Left lobe of liver (tissue), 2 donors: ENCODE measurements around the gene PALD1. TPM values are rescaled to one million over a fixed set of nuclear protein-coding genes. Genes with fewer than 3 reads are reported as not detected.

Experiments used
- ATAC-seq: fragments of 200-7000 bp; cut with Tn5 transposase; one replicate; pipeline ENCODE4 v1.9.1; 2020; ENCODE audit warnings: mild to moderate bottlenecking, moderate library complexity
- DNase-seq: peaks from one replicate; pipeline ENCODE4 v3.0.0-alpha.2; 2020; ENCODE audit warnings: low spot score
- total RNA-seq: library from RNA; stranded (reverse); gene quantifications from one replicate; pipeline ENCODE4 v1.2.1, GENCODE V29; 2021
- donor health status: DM: no; HTN: no; CAD: no; lungs with moderate emphysema.
- donor health status: DM: no; HTN: yes; CAD: no.

The PALD1 gene
- total RNA-seq, 1 donor from 2014 or later: 1.1 TPM

DNA sequence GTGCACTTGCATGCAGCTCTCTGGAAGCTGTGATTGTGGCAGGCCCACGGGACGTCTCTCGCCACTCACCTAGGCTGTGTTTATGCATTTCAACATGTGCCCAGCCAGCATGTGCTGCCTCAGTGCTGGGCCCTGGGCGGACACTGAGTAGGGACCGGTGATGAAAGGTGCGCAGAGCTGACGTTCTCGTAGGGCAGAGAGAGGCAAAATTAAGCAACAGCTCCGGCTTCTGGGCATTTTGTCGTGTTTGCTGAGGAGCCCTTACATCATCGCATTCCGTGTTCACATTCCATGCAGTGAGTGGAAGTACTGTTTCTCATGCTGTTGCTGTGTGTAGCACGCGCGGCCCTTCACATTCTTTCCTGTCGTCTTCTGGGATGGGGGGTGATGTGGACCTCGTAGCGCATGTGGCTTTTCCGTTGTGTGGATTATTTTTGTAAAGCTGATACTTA is 73.4 kb downstream of the PALD1 start:
- no peak for DNase-seq
- ATAC-seq: no peak

- ATAC-seq (no peak), DNase-seq (no peak)
These were observed 74.0 kb downstream of the PALD1 start for GRCh38 chr10:70552586-70552985.

- DNase-seq (no peak), ATAC-seq (no peak)
These were observed 76.8 kb downstream of the PALD1 start for GRCh38 chr10:70555371-70555770.

- ATAC-seq: no peak
- no peak for DNase-seq
These were observed 78.7 kb downstream of the PALD1 start for GRCh38 chr10:70557086-70557845.

GRCh38 chr10:70557876-70558275 is 79.3 kb downstream of the PALD1 start:
- DNase-seq (no peak), ATAC-seq (no peak)

DNA sequence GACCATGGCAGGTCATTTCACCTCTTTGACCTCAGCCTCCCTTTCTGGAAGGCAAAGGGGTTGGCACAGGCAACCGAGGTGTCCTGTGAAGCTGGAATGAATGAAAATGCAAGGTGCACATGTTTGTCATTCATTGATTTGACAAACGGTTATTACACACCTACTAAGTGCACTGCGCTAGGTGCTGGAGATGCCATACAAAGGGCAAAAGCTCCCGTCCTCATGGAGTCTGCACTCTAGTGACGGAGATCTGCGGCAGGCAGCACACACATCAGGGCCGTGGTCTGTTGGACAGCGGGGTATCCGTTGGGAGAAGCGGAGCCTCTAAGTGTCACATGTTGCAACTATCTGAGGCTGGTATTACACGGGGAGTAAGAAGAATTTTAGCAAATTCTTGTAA is 79.7 kb downstream of the PALD1 start:
- no peak for DNase-seq
- ATAC-seq: no peak

DNA sequence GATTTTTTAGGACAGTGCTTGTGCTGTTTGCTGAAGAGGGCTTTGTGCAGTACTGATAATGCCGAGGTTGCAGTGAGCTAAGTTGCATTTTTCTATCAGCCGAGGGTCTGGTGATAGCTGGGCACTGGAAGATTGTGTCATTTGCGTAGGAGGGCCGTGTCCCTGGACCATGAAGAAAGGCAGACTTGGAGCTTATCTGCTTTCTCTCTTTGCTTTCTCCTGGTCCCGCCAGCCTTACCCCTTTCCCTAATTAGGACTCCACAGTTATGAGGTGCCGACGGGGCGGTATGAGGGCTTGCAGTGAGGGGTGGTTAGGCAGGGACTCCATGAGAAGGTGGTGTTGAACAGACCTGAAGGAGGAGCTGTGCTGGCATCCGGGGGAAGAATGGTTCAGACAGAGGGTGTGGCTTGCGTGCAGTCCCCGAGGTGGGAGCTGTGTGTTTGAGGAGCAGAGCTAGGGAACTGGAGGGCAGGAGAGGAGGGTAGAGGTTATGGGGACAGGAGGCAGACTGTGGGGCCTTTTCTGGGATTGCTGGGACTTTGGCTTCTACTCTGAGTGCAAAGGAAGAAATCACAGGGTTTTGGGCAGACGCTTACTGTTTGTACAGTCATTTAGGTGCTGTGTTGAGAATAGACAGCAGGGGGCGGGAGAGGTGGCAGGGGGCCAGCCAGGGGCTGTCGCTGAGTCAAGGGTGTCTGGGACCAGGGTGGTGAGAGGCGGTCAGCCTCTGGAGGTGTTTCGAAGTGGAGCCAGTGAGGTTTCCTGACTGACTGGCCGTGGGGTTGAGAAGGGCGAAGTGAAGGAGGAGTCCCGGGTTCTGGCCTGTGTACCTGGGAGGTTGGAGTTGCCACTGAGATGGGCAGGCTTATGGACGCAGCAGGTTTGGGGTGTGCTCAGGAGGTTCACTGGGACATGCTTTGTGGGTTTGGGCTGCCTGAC is 80.6 kb downstream of the PALD1 start:
- no peak for DNase-seq
- peak; percentile 61 for ATAC-seq

- ATAC-seq (no peak), DNase-seq (no peak)
These were observed 81.3 kb downstream of the PALD1 start for GRCh38 chr10:70559861-70560260.

DNA sequence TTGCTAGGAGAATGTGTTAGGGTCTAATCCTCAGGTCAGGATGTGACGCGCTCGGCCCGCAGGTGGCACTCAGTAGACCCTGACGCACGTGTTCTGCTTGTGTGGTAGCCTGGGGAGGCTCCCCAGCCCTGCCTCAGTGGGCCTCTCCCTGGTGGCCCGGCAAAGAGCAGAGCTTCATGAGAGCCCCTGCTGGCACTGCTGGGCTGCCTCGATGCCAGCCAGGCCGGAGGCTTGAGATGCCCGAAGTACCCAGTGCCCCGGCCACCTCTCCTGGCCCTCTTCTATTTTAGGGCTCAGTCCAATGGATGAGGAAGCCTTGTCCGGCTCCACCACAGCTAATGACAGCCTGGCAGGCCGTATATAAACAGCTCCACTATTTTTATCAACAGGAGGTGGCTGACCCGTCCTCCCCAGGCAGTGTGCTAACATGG is 82.0 kb downstream of the PALD1 start:
- DNase-seq (no peak), ATAC-seq (no peak)

GRCh38 chr10:70561070-70561469 is 82.5 kb downstream of the PALD1 start:
- ATAC-seq (no peak), DNase-seq (no peak)

DNA sequence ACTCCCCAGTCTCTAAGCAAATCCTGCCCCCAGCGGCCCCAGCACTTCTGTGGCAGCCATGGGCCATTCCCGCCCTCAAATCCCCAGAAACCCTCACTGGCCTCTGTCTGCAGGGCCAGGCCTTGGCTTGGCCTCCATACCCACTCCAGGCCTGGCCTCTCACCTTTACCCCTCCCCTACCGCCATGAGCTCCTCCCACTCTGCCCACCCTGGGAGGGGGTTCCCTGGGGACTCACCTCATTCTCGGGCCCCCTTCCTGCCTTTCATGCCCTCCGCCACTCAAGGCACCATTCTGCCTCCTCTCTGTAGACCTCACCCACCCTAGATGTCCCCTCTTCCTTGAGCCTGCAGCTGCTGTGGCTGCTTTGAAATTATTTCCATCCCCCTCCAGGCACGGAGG is 83.0 kb downstream of the PALD1 start:
- ATAC-seq: no peak
- no peak for DNase-seq

DNA sequence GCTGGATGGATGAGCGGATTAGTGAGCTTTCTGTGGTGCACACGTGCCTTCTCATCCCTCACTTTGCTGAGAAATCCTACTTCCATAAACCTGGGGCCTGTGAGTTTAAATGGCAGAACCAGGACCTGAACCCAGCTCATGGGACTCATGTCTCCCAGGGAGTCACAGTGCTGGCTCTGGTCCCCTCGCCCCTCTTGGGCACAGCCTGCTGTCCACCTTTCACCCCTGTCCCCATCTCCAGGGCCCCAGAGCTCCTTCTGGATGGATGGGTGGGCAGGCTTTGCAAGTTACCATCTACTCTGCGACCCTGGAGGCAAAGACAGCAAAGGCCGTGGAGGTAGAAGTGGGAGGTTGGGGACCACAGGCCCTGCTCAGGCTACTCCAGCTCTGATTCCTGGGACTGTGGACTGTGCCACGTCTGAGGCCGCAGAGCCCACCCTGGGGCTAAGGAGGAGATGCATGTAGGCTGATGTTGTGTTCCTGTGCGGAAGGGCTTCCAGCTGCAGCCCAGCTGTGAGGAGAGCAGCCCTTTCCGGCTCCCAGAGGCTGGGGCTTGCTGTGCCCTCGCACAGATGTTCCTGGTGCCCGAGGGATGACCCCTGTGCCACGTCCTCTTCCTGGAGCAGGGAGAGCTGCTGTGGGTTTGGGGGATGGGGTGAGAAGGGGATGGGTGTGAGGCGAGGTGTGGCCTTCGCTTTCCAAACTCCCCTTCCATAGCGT is 83.6 kb downstream of the PALD1 start:
- ATAC-seq (no peak), DNase-seq (no peak)

DNA sequence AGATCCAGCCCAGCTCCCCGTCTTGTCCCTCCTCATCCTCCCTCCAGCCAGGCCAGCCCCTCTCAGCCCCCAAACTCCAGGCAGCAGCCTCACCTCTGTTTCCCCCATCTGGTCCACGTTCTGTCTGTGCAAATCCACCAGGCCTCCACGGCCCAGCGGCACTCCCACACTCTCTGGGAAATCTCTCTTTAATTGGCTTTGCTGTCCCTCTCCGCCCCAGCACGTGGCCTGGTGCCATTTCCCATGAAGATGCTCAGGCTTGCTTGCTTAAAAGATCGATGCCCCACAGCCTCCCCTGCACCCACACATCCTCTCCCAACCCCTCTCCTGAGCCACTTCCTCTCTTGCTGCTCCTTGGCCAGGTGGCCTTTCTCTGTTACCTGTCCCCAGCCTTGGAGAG is 84.7 kb downstream of the PALD1 start:
- DNase-seq: no peak
- no peak for ATAC-seq

GRCh38 chr10:70564113-70564725 is 85.7 kb downstream of the PALD1 start:
- ATAC-seq: no peak
- no peak for DNase-seq

- ATAC-seq (no peak), DNase-seq (no peak)
These were observed 86.4 kb downstream of the PALD1 start for GRCh38 chr10:70564901-70565351.

DNA sequence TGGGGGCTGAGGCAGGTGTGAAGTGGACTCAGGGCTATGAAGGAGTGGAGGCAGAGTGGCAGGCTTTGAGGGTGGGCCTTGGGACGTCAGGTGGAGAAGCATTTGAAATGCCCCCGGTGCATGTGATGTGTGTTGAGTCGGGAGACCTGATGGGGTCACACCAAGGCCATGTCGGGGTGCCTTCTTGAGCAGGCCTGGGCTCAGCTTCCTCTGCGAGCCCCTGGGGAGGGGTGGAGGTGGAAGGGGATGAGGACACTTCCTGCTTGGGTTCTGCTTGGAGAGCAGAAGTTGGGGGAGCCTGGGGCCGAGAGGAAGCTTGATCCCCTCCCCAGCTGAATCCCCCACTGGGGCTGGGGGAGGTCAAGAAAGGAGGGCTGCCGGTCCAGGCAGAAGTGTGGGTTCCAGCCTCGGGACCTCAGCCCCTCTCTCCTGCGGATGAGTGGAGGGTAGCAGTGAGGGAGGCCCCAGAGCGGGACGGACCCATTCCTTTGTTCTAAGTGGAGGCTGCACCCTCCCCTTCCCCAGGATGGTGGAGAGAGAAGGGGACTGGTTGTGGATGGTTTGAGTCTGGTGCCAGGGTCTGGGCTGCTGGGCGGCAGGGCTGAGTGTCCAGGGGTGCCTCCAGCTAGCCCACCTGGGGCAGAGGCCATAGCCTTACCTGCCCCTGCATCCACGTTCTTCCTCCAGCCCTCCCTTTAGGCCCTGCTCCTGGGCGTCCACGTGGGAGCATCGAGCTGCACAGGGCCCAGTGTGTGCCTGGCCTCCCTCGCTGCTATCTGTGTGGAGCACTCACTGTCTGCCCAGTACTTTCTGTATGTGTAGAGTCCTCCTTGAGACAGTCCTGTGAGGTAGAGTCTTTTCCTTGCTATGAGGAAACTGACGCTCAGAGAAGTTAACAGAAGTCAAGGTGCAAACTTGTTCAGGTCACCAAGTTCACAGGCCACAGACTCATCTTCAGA is 87.3 kb downstream of the PALD1 start:
- DNase-seq (no peak), ATAC-seq (peak; percentile 33)

DNA sequence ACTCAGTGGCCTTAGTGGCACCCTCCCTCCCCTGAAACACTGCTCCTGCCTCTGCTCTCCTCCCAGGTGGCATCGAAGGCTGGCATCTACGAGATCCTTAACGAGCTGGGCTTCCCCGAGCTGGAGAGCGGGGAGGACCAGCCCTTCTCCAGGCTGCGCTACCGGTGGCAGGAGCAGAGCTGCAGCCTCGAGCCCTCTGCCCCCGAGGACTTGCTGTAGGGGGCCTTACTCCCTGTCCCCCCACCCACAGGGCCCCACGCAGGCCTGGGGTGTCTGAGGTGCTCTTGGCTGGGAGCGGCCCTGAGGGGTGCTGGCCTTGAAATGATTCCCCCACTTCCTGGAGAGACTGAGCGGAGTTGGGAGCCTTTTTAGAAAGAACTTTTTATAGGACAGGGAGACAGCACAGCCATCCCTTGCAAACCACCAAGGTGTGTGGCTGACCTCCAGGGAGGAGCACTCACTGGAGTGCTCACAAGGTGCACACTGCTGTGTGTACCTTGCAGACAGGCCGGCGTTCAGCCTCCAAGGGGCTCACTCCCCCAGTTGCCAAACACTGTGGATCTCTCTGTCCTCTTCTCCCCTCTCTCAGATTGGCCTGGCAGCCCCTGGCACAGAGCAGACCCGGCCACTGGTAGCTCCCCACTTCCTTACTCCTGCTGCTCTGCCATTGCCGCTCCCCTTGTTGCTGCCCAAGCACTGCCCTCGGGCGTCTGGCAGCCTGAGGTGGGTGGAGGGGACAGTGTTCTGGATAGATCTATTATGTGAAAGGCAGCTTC is 88.1 kb downstream of the PALD1 start:
- ATAC-seq (no peak), DNase-seq (no peak)

GRCh38 chr10:70567603-70568002 is 89.0 kb downstream of the PALD1 start:
- ATAC-seq (no peak), DNase-seq (no peak)

GRCh38 chr10:70568113-70568512 is 89.5 kb downstream of the PALD1 start:
- no peak for ATAC-seq
- DNase-seq: no peak
